Choroid plexus epithelial cell (primary cell): ENCODE measurements around the gene ARIH2.

ENCODE experiments used
- DNase-seq: peaks from one replicate; pipeline ENCODE4 v3.0.0-alpha.2; 2010; ENCODE audit warnings: low read depth
- H3K4me3 ChIP-seq: 2 replicates; pipeline ENCODE4 v1.5.1; 2011; ENCODE audit warnings: low read depth, mild to moderate bottlenecking, control low read depth, low read length, moderate library complexity
- CTCF ChIP-seq: conservative IDR thresholded peaks from 2 replicates; pipeline ENCODE4 v1.5.1; 2011; ENCODE audit warnings: low read depth, mild to moderate bottlenecking, control low read depth, inconsistent platforms, low read length, moderate library complexity

ARIH2 gene

GRCh38 chr3:48945891-48946549, 27.4 kb downstream of the ARIH2 start:
- DNase-seq, result no peak

GRCh38 chr3:48949376-48949717, 30.7 kb downstream of the ARIH2 start:
- TF ChIP-seq CTCF, result no peak
- DNase-seq, result no peak
- no peak overlapping the region for H3K4me3 ChIP-seq

More at GRCh38 chr3:48945891-48946549, 27.4 kb downstream of the ARIH2 start:
- no peak for TF ChIP-seq CTCF
- no peak overlapping the region for H3K4me3 ChIP-seq

GRCh38 chr3:48950051-48950450, 31.4 kb downstream of the ARIH2 start:
- no peak for TF ChIP-seq CTCF
- H3K4me3 ChIP-seq, result no peak overlapping the region
- DNase-seq, result no peak

GRCh38 chr3:48951764-48952163, 33.1 kb downstream of the ARIH2 start:
- no peak for DNase-seq
- no peak overlapping the region for H3K4me3 ChIP-seq
- TF ChIP-seq CTCF, result no peak

GRCh38 chr3:48952510-48953118, 34.0 kb downstream of the ARIH2 start:
- peak; percentile 67 for TF ChIP-seq CTCF
- H3K4me3 ChIP-seq, result no peak overlapping the region
- peak; percentile 45 for DNase-seq

GRCh38 chr3:48957006-48957705, 38.5 kb downstream of the ARIH2 start:
- DNase-seq, result no peak
- no peak overlapping the region for H3K4me3 ChIP-seq
- TF ChIP-seq CTCF, result no peak
